WTC11 (cell line): Measurements from ENCODE around the gene CCDC3. TPM values are rescaled to one million over a fixed set of nuclear protein-coding genes. Genes with fewer than 3 reads are reported as not detected.

Experiments used
- ATAC-seq: fragments of 200-7000 bp; cut with Tn5 transposase; 2 replicates; pipeline ENCODE4 v1.10.0; 2021; ENCODE audit warnings: mild to moderate bottlenecking, moderate library complexity
- CTCF ChIA-PET: fragments of 300-600 bp; sonication (Branson Sonifier 250); formaldehyde crosslinking; loops from one replicate; lab custom pipeline; 2021; ENCODE audit warnings: antibody characterized with exemption; lab: Charles Lee
- POLR2A ChIA-PET: fragments of 350-600 bp; sonication (Branson Sonifier 250); formaldehyde crosslinking; loops from one replicate; lab custom pipeline; 2021; ENCODE audit warnings: antibody characterized with exemption; lab: Charles Lee
- DNase-seq: peaks from one replicate; pipeline ENCODE4 v3.0.0; 2021; ENCODE audit warnings: low spot score
- H3K27ac Mint-ChIP-seq: 2 replicates; pipeline ENCODE4 v1.8.0; 2021; ENCODE audit warnings: mixed read lengths
- H3K27me3 Mint-ChIP-seq: 2 replicates; pipeline ENCODE4 v1.8.0; 2021; ENCODE audit warnings: low read depth, mild to moderate bottlenecking, moderate library complexity, mixed read lengths
- H3K36me3 Mint-ChIP-seq: 2 replicates; pipeline ENCODE4 v1.8.0; 2021; ENCODE audit warnings: mixed read lengths
- H3K4me1 Mint-ChIP-seq: 2 replicates; pipeline ENCODE4 v1.8.0; 2022; ENCODE audit warnings: mixed read lengths
- H3K4me3 Mint-ChIP-seq: 2 replicates; pipeline ENCODE4 v1.8.0; 2021; ENCODE audit warnings: mild to moderate bottlenecking, moderate library complexity, mixed read lengths
- H3K9me3 Mint-ChIP-seq: 2 replicates; pipeline ENCODE4 v1.8.0; 2021; ENCODE audit warnings: mixed read lengths
- CBFB ChIP-seq: sonication (generic); formaldehyde crosslinking; IDR thresholded peaks from 2 replicates; pipeline ENCODE4 v1.8.1; 2022; ENCODE audit warnings: mild to moderate bottlenecking, low read depth, missing genetic modification reagents
- CDX4 ChIP-seq: fragments of 250-450 bp; sonication (Bioruptor Pico); IDR thresholded peaks from 2 replicates; pipeline ENCODE4 v1.9.0; 2021; ENCODE audit warnings: moderate library complexity, mild to moderate bottlenecking, inconsistent platforms, borderline replicate concordance
- CREB1 ChIP-seq: sonication (generic); formaldehyde crosslinking; IDR thresholded peaks from 2 replicates; pipeline ENCODE4 v1.8.0; 2023; ENCODE audit warnings: mild to moderate bottlenecking, missing genetic modification reagents
- CTCF ChIP-seq: fragments of 200-600 bp; IDR thresholded peaks from 2 replicates; pipeline ENCODE4 v1.8.0; 2022; ENCODE audit warnings: antibody characterized with exemption
- E2F4 ChIP-seq: sonication (generic); formaldehyde crosslinking; IDR thresholded peaks from 2 replicates; pipeline ENCODE4 v1.8.1; 2022; ENCODE audit warnings: low read depth, mild to moderate bottlenecking, moderate library complexity, missing genetic modification reagents, borderline replicate concordance
- FOXJ3 ChIP-seq: sonication (generic); formaldehyde crosslinking; IDR thresholded peaks from 2 replicates; pipeline ENCODE4 v1.9.0; 2021; ENCODE audit warnings: missing genetic modification reagents, mild to moderate bottlenecking, borderline replicate concordance
- GTF2I ChIP-seq: fragments of 250-450 bp; sonication (Bioruptor Pico); conservative IDR thresholded peaks from 2 replicates; pipeline ENCODE4 v1.4.0; 2021; ENCODE audit warnings: mild to moderate bottlenecking
- HMGXB4 ChIP-seq: sonication (generic); formaldehyde crosslinking; IDR thresholded peaks from 2 replicates; pipeline ENCODE4 v1.8.1; 2023; ENCODE audit warnings: mild to moderate bottlenecking, moderate library complexity, missing genetic modification reagents
- NFE2L1 ChIP-seq: sonication (generic); formaldehyde crosslinking; IDR thresholded peaks from 2 replicates; pipeline ENCODE4 v1.8.1; 2023; ENCODE audit warnings: missing genetic modification reagents
- NR1H2 ChIP-seq: sonication (generic); formaldehyde crosslinking; IDR thresholded peaks from 2 replicates; pipeline ENCODE4 v1.9.0; 2021; ENCODE audit warnings: mild to moderate bottlenecking, moderate library complexity, missing genetic modification reagents
- SMAD3 ChIP-seq: sonication (generic); formaldehyde crosslinking; IDR thresholded peaks from 2 replicates; pipeline ENCODE4 v1.8.0; 2022; ENCODE audit warnings: missing genetic modification reagents, mild to moderate bottlenecking, borderline replicate concordance
- SOX15 ChIP-seq: fragments of 250-450 bp; sonication (Bioruptor Pico); IDR thresholded peaks from 2 replicates; pipeline ENCODE4 v1.9.0; 2021; ENCODE audit warnings: mild to moderate bottlenecking
- STAT6 ChIP-seq: sonication (generic); formaldehyde crosslinking; conservative IDR thresholded peaks from 2 replicates; pipeline ENCODE4 v1.8.1; 2023; ENCODE audit warnings: mild to moderate bottlenecking, low read depth, missing genetic modification reagents, moderate library complexity
- ZNF121 ChIP-seq: sonication (generic); formaldehyde crosslinking; IDR thresholded peaks from 2 replicates; pipeline ENCODE4 v1.8.0; 2023; ENCODE audit warnings: missing genetic modification reagents
- ZNF263 ChIP-seq: sonication (generic); formaldehyde crosslinking; IDR thresholded peaks from 2 replicates; pipeline ENCODE4 v1.8.1; 2022; ENCODE audit warnings: low read depth, mild to moderate bottlenecking, moderate library complexity, missing genetic modification reagents
- ZNF396 ChIP-seq: fragments of 250-450 bp; sonication (Bioruptor Pico); IDR thresholded peaks from 2 replicates; pipeline ENCODE4 v1.8.0; 2021; ENCODE audit warnings: mild to moderate bottlenecking, moderate library complexity, borderline replicate concordance
- ZNF425 ChIP-seq: fragments of 250-450 bp; sonication (Bioruptor Pico); conservative IDR thresholded peaks from 2 replicates; pipeline ENCODE4 v1.9.0; 2021; ENCODE audit warnings: mild to moderate bottlenecking
- total RNA-seq: library from RNA; stranded (reverse); gene quantifications from 3 replicates; pipeline ENCODE4 v1.2.3, GENCODE V29; 2021

Gene CCDC3
- total RNA-seq, 1 experiment from 2014 or later, result 3.5 TPM

- TF ChIP-seq E2F4 (CRISPR knock-in tag), result no peak
- no peak for TF ChIP-seq FOXJ3 (CRISPR knock-in tag)
- TF ChIP-seq ZNF396, result no peak
- no peak for TF ChIP-seq ZNF425 (CRISPR knock-in tag)
- TF ChIP-seq NFE2L1 (CRISPR knock-in tag), result no peak
These were observed 90.7 kb downstream of the CCDC3 start (continued) for GRCh38 chr10:12910835-12911234.

- POLR2A ChIA-PET, result no interaction called here
- no peaks in the 10 kb centered on the region; the same call in 1 of the 2 replicates for H3K27me3 Mint-ChIP-seq
These were observed 91.7 kb downstream of the CCDC3 start for GRCh38 chr10:12909836-12910185.

More at GRCh38 chr10:12909836-12910185, 91.7 kb downstream of the CCDC3 start:
- 0 out of 2 replicates have a peak, but pooled peaks cover 3% of the 10 kb centered on the region for H3K4me1 Mint-ChIP-seq
- peaks cover 11% of the 10 kb centered on the region for H3K9me3 Mint-ChIP-seq
- no peak overlapping the region for H3K27ac Mint-ChIP-seq
- no peak for DNase-seq
- no peaks in the 10 kb centered on the region for H3K36me3 Mint-ChIP-seq
- CTCF ChIA-PET, result interaction anchor here (1.1 kb wide), 1 partner anchor 165 kb away, joined by 5 read pairs; no protein-coding TSS in a partner anchor
- H3K4me3 Mint-ChIP-seq, result no peak overlapping the region
- TF ChIP-seq NR1H2, result no peak
- TF ChIP-seq CDX4 (CRISPR knock-in tag), result no peak
- no peak for TF ChIP-seq HMGXB4 (CRISPR knock-in tag)
- TF ChIP-seq ZNF121, result no peak
- TF ChIP-seq CREB1, result no peak
- TF ChIP-seq CTCF, result no peak
- TF ChIP-seq SOX15, result no peak
- TF ChIP-seq CBFB (CRISPR knock-in tag), result no peak
- TF ChIP-seq ZNF263, result no peak
- TF ChIP-seq GTF2I (CRISPR knock-in tag), result no peak
- no peak for TF ChIP-seq SMAD3
- no peak for TF ChIP-seq STAT6
- no peak for ATAC-seq
